HEK293 (cell line): ENCODE data around the gene FBXO21.

ENCODE experiments used
- CTCF ChIA-PET: fragments of 350-600 bp; formaldehyde crosslinking; extraction: SDS; loops from one replicate; lab custom pipeline; 2021; ENCODE audit warnings: antibody characterized with exemption; lab: Yijun Ruan, JAX
- POLR2A ChIA-PET: fragments of 300-600 bp; formaldehyde crosslinking; extraction: SDS; loops from one replicate; lab custom pipeline; 2020; ENCODE audit warnings: antibody characterized with exemption, inconsistent platforms; lab: Yijun Ruan, JAX
- H3K27ac ChIP-seq: fragments of 200-500 bp; sonication (Bioruptor generic); 2 replicates; pipeline ENCODE4 v1.5.1; 2014; ENCODE audit warnings: low read depth, low read length, control low read depth, inconsistent platforms; ENCODE audit errors: extremely low read depth
- H3K36me3 ChIP-seq, 2 experiments: fragments of 200-500 bp in 1 of 2; sonication (Bioruptor generic) in 1 of 2; 1 replicate in 1 of 2; 2 replicates in 1 of 2; pipeline ENCODE4 v1.5.1; 2014 to 2017; ENCODE audit warnings: inconsistent platforms in 2 of 2, low read length in 2 of 2; ENCODE audit not compliant: control insufficient read depth in 2 of 2, insufficient read depth in 1 of 2
- H3K4me1 ChIP-seq: fragments of 200-500 bp; sonication (Bioruptor generic); 2 replicates; pipeline ENCODE4 v1.5.1; 2014; ENCODE audit warnings: mild to moderate bottlenecking, low read length, inconsistent platforms; ENCODE audit not compliant: control insufficient read depth, insufficient read depth
- H3K4me3 ChIP-seq: 2 replicates; pipeline ENCODE4 v1.5.1; 2011; ENCODE audit warnings: low read depth, mild to moderate bottlenecking, control low read depth, low read length, moderate library complexity
- H3K9me3 ChIP-seq: fragments of 200-500 bp; sonication (Bioruptor generic); 2 replicates; pipeline ENCODE4 v1.5.1; 2014; ENCODE audit warnings: low read depth, low read length, inconsistent platforms; ENCODE audit not compliant: control insufficient read depth, insufficient read depth
- BCL11A ChIP-seq: fragments of 450-650 bp; formaldehyde crosslinking; IDR thresholded peaks from 2 replicates; pipeline ENCODE4 v1.5.1; 2016; ENCODE audit warnings: low read depth, missing biosample characterization, missing genetic modification characterization
- BCL6B ChIP-seq: fragments of 450-650 bp; formaldehyde crosslinking; IDR thresholded peaks from 2 replicates; pipeline ENCODE4 v1.5.1; 2017; ENCODE audit warnings: missing biosample characterization, missing genetic modification characterization
- GLI4 ChIP-seq: fragments of 450-650 bp; formaldehyde crosslinking; IDR thresholded peaks from 2 replicates; pipeline ENCODE4 v1.5.1; 2016; ENCODE audit warnings: missing biosample characterization, missing genetic modification characterization
- MEIS1 ChIP-seq: sonication (generic); formaldehyde crosslinking; IDR thresholded peaks from 2 replicates; pipeline ENCODE4 v1.8.1; 2022; ENCODE audit warnings: missing genetic modification reagents, mild to moderate bottlenecking, borderline replicate concordance
- MZF1 ChIP-seq: fragments of 450-650 bp; formaldehyde crosslinking; IDR thresholded peaks from 2 replicates; pipeline ENCODE4 v1.5.1; 2017; ENCODE audit warnings: missing biosample characterization, missing genetic modification characterization, borderline replicate concordance
- OVOL3 ChIP-seq: fragments of 450-650 bp; formaldehyde crosslinking; IDR thresholded peaks from 2 replicates; pipeline ENCODE4 v1.5.1; 2016; ENCODE audit warnings: missing biosample characterization, missing genetic modification characterization
- SALL2 ChIP-seq: fragments of 450-650 bp; formaldehyde crosslinking; IDR thresholded peaks from 2 replicates; pipeline ENCODE4 v1.5.0; 2017; ENCODE audit warnings: missing biosample characterization, mild to moderate bottlenecking, missing genetic modification characterization, borderline replicate concordance
- SCRT1 ChIP-seq: fragments of 450-650 bp; formaldehyde crosslinking; IDR thresholded peaks from 2 replicates; pipeline ENCODE4 v1.5.1; 2016; ENCODE audit warnings: missing biosample characterization, missing genetic modification characterization, borderline replicate concordance
- TSHZ1 ChIP-seq: fragments of 450-650 bp; formaldehyde crosslinking; IDR thresholded peaks from 2 replicates; pipeline ENCODE4 v1.5.1; 2016; ENCODE audit warnings: missing biosample characterization, missing genetic modification characterization, borderline replicate concordance
- WT1 ChIP-seq: fragments of 450-650 bp; formaldehyde crosslinking; IDR thresholded peaks from 2 replicates; pipeline ENCODE4 v1.5.1; 2016; ENCODE audit warnings: missing biosample characterization, missing genetic modification characterization
- ZBTB44 ChIP-seq: fragments of 450-650 bp; IDR thresholded peaks from 2 replicates; pipeline ENCODE4 v1.5.1; 2018; ENCODE audit warnings: missing biosample characterization, mild to moderate bottlenecking, missing genetic modification characterization
- ZFP3 ChIP-seq: fragments of 450-650 bp; formaldehyde crosslinking; IDR thresholded peaks from 2 replicates; pipeline ENCODE4 v1.5.1; 2016; ENCODE audit warnings: low read depth, missing biosample characterization, missing genetic modification characterization
- ZNF148 ChIP-seq: fragments of 450-650 bp; formaldehyde crosslinking; IDR thresholded peaks from 2 replicates; pipeline ENCODE4 v1.5.0; 2017; ENCODE audit warnings: missing biosample characterization, missing genetic modification characterization, borderline replicate concordance
- ZNF19 ChIP-seq: fragments of 450-650 bp; formaldehyde crosslinking; IDR thresholded peaks from 2 replicates; pipeline ENCODE4; 2016; ENCODE audit warnings: missing biosample characterization, missing genetic modification characterization, low read depth
- ZNF202 ChIP-seq: fragments of 450-650 bp; formaldehyde crosslinking; IDR thresholded peaks from 2 replicates; pipeline ENCODE4 v1.5.1; 2016; ENCODE audit warnings: missing biosample characterization, missing genetic modification characterization, borderline replicate concordance
- ZNF292 ChIP-seq: fragments of 450-650 bp; formaldehyde crosslinking; IDR thresholded peaks from 2 replicates; pipeline ENCODE4 v1.5.1; 2016; ENCODE audit warnings: low read depth, missing biosample characterization, missing genetic modification characterization, borderline replicate concordance
- ZNF302 ChIP-seq: fragments of 450-650 bp; formaldehyde crosslinking; IDR thresholded peaks from 2 replicates; pipeline ENCODE4 v1.5.1; 2016; ENCODE audit warnings: missing biosample characterization, missing genetic modification characterization, low read depth
- ZNF311 ChIP-seq: fragments of 450-650 bp; formaldehyde crosslinking; IDR thresholded peaks from 2 replicates; pipeline ENCODE4 v1.5.1; 2017; ENCODE audit warnings: missing biosample characterization, missing genetic modification characterization, borderline replicate concordance
- ZNF37A ChIP-seq: fragments of 450-650 bp; IDR thresholded peaks from 2 replicates; pipeline ENCODE4 v1.5.1; 2018; ENCODE audit warnings: missing biosample characterization, missing genetic modification characterization
- ZNF404 ChIP-seq: fragments of 450-650 bp; formaldehyde crosslinking; IDR thresholded peaks from 2 replicates; pipeline ENCODE4 v1.5.1; 2017; ENCODE audit warnings: missing biosample characterization, missing genetic modification characterization
- ZNF416 ChIP-seq: fragments of 450-650 bp; formaldehyde crosslinking; IDR thresholded peaks from 2 replicates; pipeline ENCODE4 v1.5.1; 2016; ENCODE audit warnings: missing biosample characterization, missing genetic modification characterization
- ZNF529 ChIP-seq: fragments of 450-650 bp; formaldehyde crosslinking; IDR thresholded peaks from 2 replicates; pipeline ENCODE4 v1.5.1; 2017; ENCODE audit warnings: missing genetic modification characterization, missing biosample characterization; ENCODE audit not compliant: insufficient replicate concordance
- ZNF571 ChIP-seq: fragments of 450-650 bp; formaldehyde crosslinking; IDR thresholded peaks from 2 replicates; pipeline ENCODE4 v1.5.0; 2017; ENCODE audit warnings: missing biosample characterization, missing genetic modification characterization
- ZNF626 ChIP-seq: fragments of 450-650 bp; sonication (Bioruptor Pico); formaldehyde crosslinking; IDR thresholded peaks from 2 replicates; pipeline ENCODE4 v1.5.1; 2018; ENCODE audit warnings: missing biosample characterization, missing genetic modification characterization, inconsistent platforms
- ZNF639 ChIP-seq: fragments of 450-650 bp; formaldehyde crosslinking; IDR thresholded peaks from 2 replicates; pipeline ENCODE4 v1.5.1; 2016; ENCODE audit warnings: missing biosample characterization, missing genetic modification characterization
- ZSCAN18 ChIP-seq: fragments of 450-650 bp; formaldehyde crosslinking; IDR thresholded peaks from 2 replicates; pipeline ENCODE4 v1.5.1; 2016; ENCODE audit warnings: missing biosample characterization, missing genetic modification characterization

The FBXO21 gene

GRCh38 chr12:117190210-117190781 is at the start of gene FBXO21:
Gene FBXO21, minus strand, starts transcription at chr12:117190470. Its CDS starts 14 bp downstream, at chr12:117190456.
- peak within 1 kb of the TSS; percentile 63; the same call in 1 of the 2 replicates for H3K27ac ChIP-seq
- no peaks in the 10 kb centered on the region for H3K9me3 ChIP-seq
- peaks cover 17 to 19% of the 10 kb centered on the region in 2 experiments for H3K36me3 ChIP-seq
- no peaks in the 10 kb centered on the region for H3K4me1 ChIP-seq
- H3K4me3 ChIP-seq = peak within 1 kb of the TSS; percentile 100
- CTCF ChIA-PET = no interaction called here
- POLR2A ChIA-PET = interaction anchor here (0.5 kb wide), 1 partner anchor 71 kb away, joined by 3 read pairs; no protein-coding TSS in a partner anchor
- TF ChIP-seq WT1 (tag by site-specific recombination) (peak; percentile 41), ZBTB44 (tag by site-specific recombination) (0 out of 2 replicates have a peak, but pooled peaks have one; percentile 26), ZNF302 (no peak), BCL11A (tag by site-specific recombination) (no peak), ZSCAN18 (tag by site-specific recombination) (no peak), SALL2 (tag by site-specific recombination) (no peak), ZNF571 (tag by site-specific recombination) (no peak), MEIS1 (CRISPR knock-in tag) (no peak), BCL6B (tag by site-specific recombination) (no peak), ZNF148 (tag by site-specific recombination) (no peak), ZNF639 (tag by site-specific recombination) (no peak), ZFP3 (tag by site-specific recombination) (no peak), ZNF529 (tag by site-specific recombination) (no peak), ZNF311 (tag by site-specific recombination) (no peak), ZNF292 (tag by site-specific recombination) (no peak), ZNF37A (tag by site-specific recombination) (no peak), ZNF202 (tag by site-specific recombination) (no peak), ZNF404 (tag by site-specific recombination) (no peak), GLI4 (tag by site-specific recombination) (no peak), ZNF416 (no peak), ZNF626 (no peak), ZNF19 (tag by site-specific recombination) (no peak), OVOL3 (tag by site-specific recombination) (no peak), TSHZ1 (tag by site-specific recombination) (no peak), SCRT1 (tag by site-specific recombination) (no peak), MZF1 (no peak)
